Measurements from ENCODE around the gene EYA3. TPM values are rescaled to one million over a fixed set of nuclear protein-coding genes. Genes with fewer than 3 reads are reported as not detected.

EYA3 gene
- total and polyA plus RNA-seq, 2 of the 8 experiments (the other 6 are each of a cell fraction or from before 2014, with no cell fraction given): 15.0 to 33.9 TPM

GRCh38 chr1:28039341-28039740 is 49.1 kb downstream of the EYA3 start:
- FAIRE-seq: no peak
- H2BK20ac ChIP-seq (ENCODE audit: low read length): no peak overlapping the region
- H3K36me3 ChIP-seq (ENCODE audit: control insufficient read depth in 2 of 4, insufficient read depth in 4 of 4, low read length in 3 of 4): peaks cover 0 to 15% (median 2%) of the 10 kb centered on the region in 4 experiments; a peak in 5 of 8 replicates
- H3K9ac ChIP-seq (replicated peaks in 1 of 4; ENCODE audit: extremely low read depth in 1 of 4, low read depth in 3 of 4, low read length in 3 of 4): no peak overlapping the region
- H3K4ac ChIP-seq (replicated peaks; ENCODE audit: insufficient read length, low read depth, low read length): no peak overlapping the region
- POLR2A ChIA-PET (ENCODE audit: partially characterized antibody): interaction anchor here (1.1 kb wide), 1 partner anchor 9 kb away, joined by 3 read pairs; no protein-coding TSS in a partner anchor
- no peak overlapping the region for H4K91ac ChIP-seq (replicated peaks; ENCODE audit: insufficient read length, low read length)
- no peaks in the 10 kb centered on the region for H4K20me1 ChIP-seq (replicated peaks in 1 of 2; ENCODE audit: control insufficient read depth in 1 of 2, insufficient read depth in 2 of 2, low read length in 2 of 2)
- H3K79me2 ChIP-seq (ENCODE audit: control insufficient read depth in 1 of 2, insufficient read depth in 2 of 2, low read length in 2 of 2): no peaks in the 10 kb centered on the region
- no peak overlapping the region for H3K4me2 ChIP-seq (ENCODE audit: insufficient read depth in 1 of 2, low read depth in 2 of 2, low read length in 2 of 2)
- DNase-seq (ENCODE audit: low read depth in 1 of 2, low spot score in 2 of 2): no peak
- H3K79me1 ChIP-seq (ENCODE audit: low read depth, low read length): no peaks in the 10 kb centered on the region
- no peak overlapping the region for H3K14ac ChIP-seq (ENCODE audit: insufficient read length)
- no peak overlapping the region for H2BK15ac ChIP-seq (ENCODE audit: low read length)
- no peak overlapping the region for H3K27ac ChIP-seq (ENCODE audit: low read depth, low read length)
- no peak overlapping the region for H2BK12ac ChIP-seq (ENCODE audit: low read depth, low read length)
- no peaks in the 10 kb centered on the region for H3K23me2 ChIP-seq (ENCODE audit: low read depth, low read length)
- H4K8ac ChIP-seq (ENCODE audit: extremely low read depth, insufficient read depth, low read length): no peak overlapping the region
- TF ChIP-seq BACH1 (IDR thresholded peaks at IDR 0.05; ENCODE audit: low read length) (no peak), RBBP5 (IDR thresholded peaks at IDR 0.05; ENCODE audit: borderline replicate concordance, low read depth, low read length) (no peak), SIN3A (conservative IDR thresholded peaks at IDR 0.05 in 1 of 2, IDR thresholded peaks at IDR 0.05 in 1 of 2; ENCODE audit: low read depth in 1 of 2, low read length in 2 of 2) (no peak), HDAC6 (IDR thresholded peaks at IDR 0.05; ENCODE audit: low read depth, low read length) (no peak), TCF12 (IDR thresholded peaks at IDR 0.05; ENCODE audit: low read depth, low read length) (no peak), KDM5A (IDR thresholded peaks at IDR 0.05; ENCODE audit: low read length) (no peak), CHD1 (IDR thresholded peaks at IDR 0.05; ENCODE audit: low read depth, low read length) (no peak), KDM4A (IDR thresholded peaks at IDR 0.05; ENCODE audit: low read depth, low read length, severe bottlenecking) (no peak), RFX5 (IDR thresholded peaks at IDR 0.05; ENCODE audit: borderline replicate concordance, low read depth, low read length) (no peak), SAP30 (IDR thresholded peaks at IDR 0.05; ENCODE audit: insufficient read depth, insufficient replicate concordance, low read length) (no peak), GABPA (IDR thresholded peaks at IDR 0.05; ENCODE audit: borderline replicate concordance, insufficient read depth, low read length) (no peak), JUND (IDR thresholded peaks at IDR 0.05; ENCODE audit: low read length) (no peak), ASH2L (IDR thresholded peaks at IDR 0.05; ENCODE audit: low read length) (no peak)
- TF ChIP-seq, protein P1, sequence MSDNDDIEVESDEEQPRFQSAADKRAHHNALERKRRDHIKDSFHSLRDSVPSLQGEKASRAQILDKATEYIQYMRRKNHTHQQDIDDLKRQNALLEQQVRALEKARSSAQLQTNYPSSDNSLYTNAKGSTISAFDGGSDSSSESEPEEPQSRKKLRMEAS (IDR thresholded peaks at IDR 0.05): no peak
- no peak overlapping the region for H3K4me3 ChIP-seq (ENCODE audit: extremely low read depth in 1 of 4, insufficient read depth in 2 of 4, low read depth in 3 of 4, low read length in 4 of 4)
- no peaks in the 10 kb centered on the region for H3K27me3 ChIP-seq (replicated peaks in 1 of 4; ENCODE audit: control insufficient read depth in 3 of 4, extremely low read depth in 1 of 4, insufficient read depth in 3 of 4, low read length in 3 of 4)
- H3K56ac ChIP-seq (replicated peaks; ENCODE audit: insufficient read length, low read depth, low read length): no peak overlapping the region
- H3K9me3 ChIP-seq (ENCODE audit: insufficient read depth in 2 of 2, low read depth in 1 of 2, low read length in 1 of 2): no peaks in the 10 kb centered on the region
- H2AFZ ChIP-seq (ENCODE audit: low read length): no peak overlapping the region
- H2BK5ac ChIP-seq (ENCODE audit: low read depth, low read length): no peak overlapping the region
- 95% methylated on average over 2 of the region's 2 CpGs; no CpG with 5 or more reads in 1 of the 2 experiments for WGBS, 2 experiments (ENCODE audit: extremely low coverage in 1 of 2, insufficient coverage in 1 of 2, insufficient read length in 1 of 2, insufficient replicate concordance in 2 of 2, low coverage in 1 of 2, low lambda C conversion rate in 2 of 2, missing lambda C conversion rate in 1 of 2)
- H2AK5ac ChIP-seq (ENCODE audit: low read depth, low read length): no peak overlapping the region
- H3K23ac ChIP-seq (ENCODE audit: insufficient read length): no peak overlapping the region
- CTCF ChIA-PET (ENCODE audit: partially characterized antibody): interaction anchor here (1.6 kb wide), 1 partner anchor 170 kb away, joined by 4 read pairs; no protein-coding TSS in a partner anchor
- no peak overlapping the region for H2BK120ac ChIP-seq (replicated peaks; ENCODE audit: low read depth, low read length)
- no peaks in the 10 kb centered on the region for H3K4me1 ChIP-seq (replicated peaks in 1 of 4; ENCODE audit: control insufficient read depth in 3 of 4, insufficient read depth in 4 of 4, low read length in 3 of 4)
- H4K5ac ChIP-seq (ENCODE audit: insufficient read length, low read depth, low read length): no peak overlapping the region
- no peak overlapping the region for H3K18ac ChIP-seq (ENCODE audit: extremely low read depth, low read length)

Data from H1 (cell line).